Gastrocnemius medialis (tissue), 4 donors: ENCODE data around the gene TMEM117. TPM values are rescaled to one million over a fixed set of nuclear protein-coding genes. Genes with fewer than 3 reads are reported as not detected.
"Not testable (repeated sequence)": the region's sequence is repeated elsewhere in the genome, so short reads cannot be mapped to it uniquely, and the experiment has no call there.

Experiments used
- ATAC-seq, 2 donors: fragments of 150-250 bp; one replicate each; pipeline ENCODE4 v1.9.1; 2016
- DNase-seq, 2 donors: peaks; one replicate each; pipeline ENCODE4 v3.0.0-alpha.2; 2019
- H3K27ac ChIP-seq, 4 donors: fragments of 200-600 bp; sonication (generic); 1 replicate in 1 of 4; 2 replicates in 3 of 4; pipeline ENCODE4 v1.5.1; 2016 to 2018; ENCODE audit warnings: mild to moderate bottlenecking in 2 of 4, moderate library complexity in 1 of 4
- H3K27me3 ChIP-seq, 3 donors: fragments of 200-600 bp; sonication (generic) in 2 of 3; 1 replicate in 1 of 3; 2 replicates in 2 of 3; pipeline versions ENCODE4 v1.5.1 to v1.6.0; 2016 to 2019; ENCODE audit warnings: mild to moderate bottlenecking in 1 of 3, moderate library complexity in 1 of 3
- H3K36me3 ChIP-seq, 2 donors: fragments of 200-600 bp; sonication (generic) in 1 of 2; one replicate each; pipeline ENCODE4 v1.5.1; 2017 to 2018
- H3K4me1 ChIP-seq, 2 donors: fragments of 200-600 bp; sonication (generic) in 1 of 2; one replicate each; pipeline ENCODE4 v1.5.1; 2016 to 2017; ENCODE audit warnings: mild to moderate bottlenecking in 2 of 2
- H3K4me3 ChIP-seq, 4 donors: fragments of 200-600 bp; sonication (generic) in 3 of 4; 1 replicate in 1 of 4; 2 replicates in 3 of 4; pipeline ENCODE4 v1.5.1; 2016 to 2019; ENCODE audit warnings: mild to moderate bottlenecking in 2 of 4
- H3K9me3 ChIP-seq, 3 donors: fragments of 200-600 bp; sonication (generic) in 2 of 3; 1 replicate in 1 of 3; 2 replicates in 2 of 3; pipeline ENCODE4 v1.5.1; 2016 to 2019
- POLR2A ChIP-seq, 2 donors: fragments of 450-650 bp; IDR thresholded peaks; one replicate each; pipeline ENCODE4 v1.6.1; 2017; ENCODE audit warnings: antibody characterized with exemption in 2 of 2, mild to moderate bottlenecking in 2 of 2, moderate library complexity in 2 of 2
- in situ Hi-C, 4 donors: fragments of 200-750 bp; cut with MboI; loops; one replicate each; pipeline versions ENCODE4 v1.15.0 to v1.8.0; 2017; ENCODE audit warnings: low sequenced_read_pairs in 4 of 4
- intact Hi-C: fragments of 100-400 bp; cut with DNase I; formaldehyde crosslinking; loops from one replicate; pipeline ENCODE4 v1.15.1; 2023; ENCODE audit warnings: low total_unique reads
- total RNA-seq, 4 donors: library from RNA; depleted of rRNA; stranded (reverse); fragments of >200 nt; gene quantifications; one replicate each; pipeline versions ENCODE4 v1.1.0 to v1.2.3, GENCODE V29; 2016
- TF ChIP-seq, protein P1 (sequence below), 5 experiments: fragments of 450-650 bp in 3 of 5; fragments of 200-600 bp in 2 of 5; sonication (generic) in 2 of 5; IDR thresholded peaks in 4 of 5; conservative IDR thresholded peaks in 1 of 5; 1 replicate in 4 of 5; 2 replicates in 1 of 5; pipeline ENCODE4 v1.5.1; 2016 to 2019; ENCODE audit warnings: antibody characterized with exemption in 5 of 5, mild to moderate bottlenecking in 3 of 5, moderate library complexity in 3 of 5

Gene TMEM117
- total RNA-seq, 4 donors from 2014 or later, result 3.5 to 19.4 (median 6.1) TPM

GRCh38 chr12:44038411-44038810, 202.5 kb downstream of the TMEM117 start:
- ATAC-seq, result no peak
- in situ Hi-C loops, result no loop called here

GRCh38 chr12:44044491-44044890, 208.6 kb downstream of the TMEM117 start:
- H3K36me3 ChIP-seq, DNase-seq, H3K4me1 ChIP-seq, in situ Hi-C loops, H3K4me3 ChIP-seq, H3K27me3 ChIP-seq, H3K27ac ChIP-seq, ATAC-seq, H3K9me3 ChIP-seq, intact Hi-C loops: not testable (repeated sequence)

More at GRCh38 chr12:44038411-44038810, 202.5 kb downstream of the TMEM117 start:
- no peak overlapping the region for H3K27ac ChIP-seq
- intact Hi-C loops, result no loop called here
- no peaks in the 10 kb centered on the region for H3K9me3 ChIP-seq
- DNase-seq, result no peak
- H3K4me3 ChIP-seq, result no peak overlapping the region
- no peaks in the 10 kb centered on the region for H3K36me3 ChIP-seq
- TF ChIP-seq, protein P1, sequence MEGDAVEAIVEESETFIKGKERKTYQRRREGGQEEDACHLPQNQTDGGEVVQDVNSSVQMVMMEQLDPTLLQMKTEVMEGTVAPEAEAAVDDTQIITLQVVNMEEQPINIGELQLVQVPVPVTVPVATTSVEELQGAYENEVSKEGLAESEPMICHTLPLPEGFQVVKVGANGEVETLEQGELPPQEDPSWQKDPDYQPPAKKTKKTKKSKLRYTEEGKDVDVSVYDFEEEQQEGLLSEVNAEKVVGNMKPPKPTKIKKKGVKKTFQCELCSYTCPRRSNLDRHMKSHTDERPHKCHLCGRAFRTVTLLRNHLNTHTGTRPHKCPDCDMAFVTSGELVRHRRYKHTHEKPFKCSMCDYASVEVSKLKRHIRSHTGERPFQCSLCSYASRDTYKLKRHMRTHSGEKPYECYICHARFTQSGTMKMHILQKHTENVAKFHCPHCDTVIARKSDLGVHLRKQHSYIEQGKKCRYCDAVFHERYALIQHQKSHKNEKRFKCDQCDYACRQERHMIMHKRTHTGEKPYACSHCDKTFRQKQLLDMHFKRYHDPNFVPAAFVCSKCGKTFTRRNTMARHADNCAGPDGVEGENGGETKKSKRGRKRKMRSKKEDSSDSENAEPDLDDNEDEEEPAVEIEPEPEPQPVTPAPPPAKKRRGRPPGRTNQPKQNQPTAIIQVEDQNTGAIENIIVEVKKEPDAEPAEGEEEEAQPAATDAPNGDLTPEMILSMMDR (IDR thresholded peaks at IDR 0.05 in 4 of 5, conservative IDR thresholded peaks at IDR 0.05 in 1 of 5), result no peak
- TF ChIP-seq POLR2A (IDR thresholded peaks at IDR 0.05), result no peak
- H3K4me1 ChIP-seq, result peaks cover 0 to 4% of the 10 kb centered on the region in 2 donors
- H3K27me3 ChIP-seq, result no peaks in the 10 kb centered on the region

DNA sequence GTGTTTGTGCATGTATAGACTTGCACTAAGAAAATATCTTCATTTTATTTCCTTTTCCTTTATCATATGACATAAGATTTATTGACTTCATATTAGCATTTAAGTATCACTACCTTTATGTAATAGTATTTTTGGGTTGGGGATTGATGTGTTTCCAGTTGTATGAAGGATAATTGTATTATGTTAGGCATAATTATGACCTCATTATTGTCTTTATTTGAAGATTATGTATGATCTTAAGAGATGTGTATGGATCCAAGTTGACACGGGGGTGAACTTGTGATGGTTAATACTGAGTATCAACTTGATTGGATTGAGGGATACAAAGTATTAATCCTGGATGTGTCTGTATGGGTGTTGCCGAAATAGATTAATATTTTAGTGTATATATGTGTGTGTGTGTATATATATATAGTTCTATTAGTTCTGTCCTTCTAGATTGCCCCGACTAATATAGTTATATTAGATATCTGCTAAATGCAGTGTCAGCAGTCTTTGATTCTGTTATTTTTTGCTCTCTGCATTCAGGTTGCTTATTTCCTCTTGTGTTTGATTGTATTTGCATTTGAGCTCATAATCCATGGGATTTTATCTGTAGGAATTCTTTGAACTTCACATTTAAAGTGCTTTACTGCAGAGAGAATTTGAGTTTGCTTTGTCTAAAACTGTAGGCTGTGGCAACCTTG, 211.0 kb downstream of the TMEM117 start:
- intact Hi-C loops (no loop called here), in situ Hi-C loops (no loop called here)
- TF ChIP-seq POLR2A (IDR thresholded peaks at IDR 0.05), result no peak
- TF ChIP-seq, protein P1 (IDR thresholded peaks at IDR 0.05 in 4 of 5, conservative IDR thresholded peaks at IDR 0.05 in 1 of 5), result no peak
- no peak for DNase-seq
- Histone ChIP-seq H3K4me3 (no peak overlapping the region), H3K27ac (no peak overlapping the region), H3K27me3 (no peaks in the 10 kb centered on the region), H3K9me3 (no peaks in the 10 kb centered on the region), H3K4me1 (no peaks in the 10 kb centered on the region), H3K36me3 (no peaks in the 10 kb centered on the region)
- ATAC-seq, result no peak

GRCh38 chr12:44052554-44052953, 216.7 kb downstream of the TMEM117 start:
- Histone ChIP-seq H3K4me1 (no peaks in the 10 kb centered on the region), H3K27me3 (no peaks in the 10 kb centered on the region), H3K9me3 (no peaks in the 10 kb centered on the region), H3K27ac (no peak overlapping the region), H3K36me3 (no peaks in the 10 kb centered on the region), H3K4me3 (no peak overlapping the region)
- ATAC-seq, result no peak
- intact Hi-C loops (no loop called here), in situ Hi-C loops (no loop called here)
- DNase-seq, result no peak
- TF ChIP-seq, protein P1 (IDR thresholded peaks at IDR 0.05 in 4 of 5, conservative IDR thresholded peaks at IDR 0.05 in 1 of 5), result no peak
- no peak for TF ChIP-seq POLR2A (IDR thresholded peaks at IDR 0.05)

DNA sequence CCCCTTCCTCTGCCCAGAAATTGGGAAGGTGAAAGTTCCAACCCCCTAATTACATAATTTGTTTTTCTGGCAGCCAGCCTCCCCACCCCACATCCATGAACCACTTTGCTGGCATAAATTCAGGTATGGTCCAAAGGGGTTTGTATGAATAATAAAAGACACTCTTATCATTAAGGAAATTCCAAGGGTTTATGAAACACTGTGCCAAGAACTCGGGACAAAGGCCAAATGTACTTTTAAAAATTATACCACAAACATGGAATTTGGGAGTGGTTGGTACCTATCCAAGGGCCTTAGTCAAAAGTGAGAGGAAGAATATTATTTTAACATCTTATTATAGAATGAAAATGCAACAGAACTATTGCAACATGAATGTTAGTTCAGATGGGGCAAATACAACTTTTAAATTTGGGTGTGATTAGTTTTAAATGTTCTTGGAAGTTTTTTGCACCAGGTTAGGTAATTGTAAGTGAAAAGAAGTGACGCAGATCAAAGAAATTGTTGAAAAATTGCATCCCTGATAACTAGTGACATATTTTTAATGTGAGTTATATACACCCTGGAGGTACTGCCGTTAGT, 217.8 kb downstream of the TMEM117 start:
- H3K9me3 ChIP-seq, result no peaks in the 10 kb centered on the region
- TF ChIP-seq POLR2A (IDR thresholded peaks at IDR 0.05), result no peak
- TF ChIP-seq, protein P1 (IDR thresholded peaks at IDR 0.05 in 4 of 5, conservative IDR thresholded peaks at IDR 0.05 in 1 of 5), result no peak
- no peaks in the 10 kb centered on the region for H3K4me1 ChIP-seq
- no peak overlapping the region for H3K4me3 ChIP-seq
- H3K36me3 ChIP-seq, result no peaks in the 10 kb centered on the region
- H3K27me3 ChIP-seq, result no peaks in the 10 kb centered on the region
- in situ Hi-C loops, result no loop called here
- ATAC-seq, result no peak
- no peak for DNase-seq
- intact Hi-C loops, result no loop called here
- no peak overlapping the region for H3K27ac ChIP-seq
